Endothelial cell of umbilical vein (primary cell): ENCODE measurements around the gene PODXL2. TPM values are rescaled to one million over a fixed set of nuclear protein-coding genes. Genes with fewer than 3 reads are reported as not detected.

Source experiments
- BruUV-seq: library from RNA; stranded (reverse); fragments of 400-500 nt; replicated peaks from 2 replicates; lab custom pipeline; 2021; lab: Mats Ljungman, UMichigan
- CTCF ChIA-PET: fragments of 300-600, 350-600 bp; sonication (Branson Sonifier 250); formaldehyde crosslinking; loops from one replicate; lab custom pipeline; 2021; ENCODE audit warnings: antibody characterized with exemption, inconsistent platforms; lab: Charles Lee
- POLR2A ChIA-PET: fragments of 300-600, 350-600 bp; sonication (Branson Sonifier 250); formaldehyde crosslinking; loops from one replicate; lab custom pipeline; 2021; ENCODE audit warnings: antibody characterized with exemption, inconsistent platforms; lab: Charles Lee
- DNase-seq: peaks from one replicate; pipeline ENCODE4 v3.0.0-alpha.2; 2011; ENCODE audit warnings: low read depth, low spot score
- FAIRE-seq: peaks from 2 replicates; lab custom pipeline; 2011; peaks lifted over from hg19 to GRCh38; lab: Jason Lieb, UNC
- H2AFZ ChIP-seq: 2 replicates; pipeline ENCODE4 v1.6.0; 2012; ENCODE audit warnings: low read depth, low read length, control low read depth, inconsistent platforms
- H3K27ac ChIP-seq: 2 replicates; pipeline ENCODE4 v1.5.1; 2011; ENCODE audit warnings: low read depth, mild to moderate bottlenecking, control low read depth, low read length, moderate library complexity; ENCODE audit not compliant: insufficient read depth
- H3K27me3 ChIP-seq, 2 experiments: 2 replicates each; pipeline versions ENCODE4 v1.6.0 to v1.6.1; 2011; ENCODE audit warnings: low read length in 2 of 2, mixed read lengths in 1 of 2; ENCODE audit not compliant: control insufficient read depth in 2 of 2, insufficient read depth in 2 of 2
- H3K36me3 ChIP-seq, 2 experiments: 2 replicates in 1 of 2; 3 replicates in 1 of 2; pipeline ENCODE4 v1.5.1; 2011; ENCODE audit warnings: low read length in 2 of 2, mild to moderate bottlenecking in 1 of 2, moderate library complexity in 1 of 2; ENCODE audit not compliant: control insufficient read depth in 2 of 2, insufficient read depth in 2 of 2; ENCODE audit errors: extremely low read depth in 1 of 2
- H3K4me1 ChIP-seq: 3 replicates; pipeline ENCODE4 v1.5.1; 2011; ENCODE audit warnings: mild to moderate bottlenecking, low read length; ENCODE audit not compliant: control insufficient read depth, insufficient read depth; ENCODE audit errors: extremely low read depth
- H3K4me2 ChIP-seq: 2 replicates; pipeline ENCODE4 v1.6.1; 2011; ENCODE audit warnings: low read length, control low read depth, mixed read lengths; ENCODE audit not compliant: insufficient read depth
- H3K4me3 ChIP-seq, 3 experiments: fragments of 200-600 bp in 1 of 3; sonication (generic), shearing (Covaris generic) in 1 of 3; replicated peaks in 1 of 3; 2 replicates each; pipeline ENCODE4 v1.5.1; 2011 to 2016; ENCODE audit warnings: control low read depth in 3 of 3, low read length in 3 of 3, mild to moderate bottlenecking in 2 of 3, inconsistent platforms in 1 of 3, low read depth in 1 of 3, moderate library complexity in 1 of 3; ENCODE audit not compliant: insufficient read depth in 1 of 3
- H3K79me2 ChIP-seq: 2 replicates; pipeline ENCODE4 v1.6.0; 2012; ENCODE audit warnings: low read length, inconsistent platforms; ENCODE audit not compliant: control insufficient read depth, insufficient read depth
- H3K9ac ChIP-seq: replicated peaks from 2 replicates; pipeline ENCODE3; 2011; ENCODE audit warnings: low read length, control low read depth; ENCODE audit not compliant: insufficient read depth; ENCODE audit errors: extremely low read depth
- H3K9me1 ChIP-seq: replicated peaks from 3 replicates; pipeline ENCODE4 v1.6.0; 2011; ENCODE audit warnings: mild to moderate bottlenecking, low read length; ENCODE audit not compliant: control insufficient read depth, insufficient read depth; ENCODE audit errors: extremely low read depth
- H3K9me3 ChIP-seq: replicated peaks from 2 replicates; pipeline ENCODE4 v1.5.1; 2012; ENCODE audit warnings: low read length, inconsistent platforms; ENCODE audit not compliant: control insufficient read depth, insufficient read depth
- H4K20me1 ChIP-seq: replicated peaks from 2 replicates; pipeline ENCODE3; 2011; ENCODE audit warnings: mild to moderate bottlenecking, low read length; ENCODE audit not compliant: control insufficient read depth, insufficient read depth; ENCODE audit errors: extremely low read depth
- EZH2 ChIP-seq: IDR thresholded peaks from 2 replicates; pipeline ENCODE4 v1.6.1; 2012; ENCODE audit warnings: borderline replicate concordance, low read depth, mild to moderate bottlenecking, moderate library complexity, low read length, inconsistent platforms; ENCODE audit not compliant: severe bottlenecking
- FOS ChIP-seq: IDR thresholded peaks from 2 replicates; pipeline ENCODE4 v1.6.1; 2011; ENCODE audit warnings: mild to moderate bottlenecking, low read length, moderate library complexity, borderline replicate concordance; ENCODE audit not compliant: insufficient read depth
- GATA2 ChIP-seq: IDR thresholded peaks from 2 replicates; pipeline ENCODE4 v1.7.0; 2011; ENCODE audit warnings: low read depth, mild to moderate bottlenecking, moderate library complexity, mixed read lengths, low read length; ENCODE audit not compliant: insufficient read length, insufficient read depth
- JUN ChIP-seq: IDR thresholded peaks from 2 replicates; pipeline ENCODE4 v1.6.1; 2011; ENCODE audit warnings: borderline replicate concordance, low read depth; ENCODE audit not compliant: insufficient read length, insufficient read depth
- MYC ChIP-seq: IDR thresholded peaks from one replicate; pipeline ENCODE4 v1.6.1; 2011; ENCODE audit warnings: mild to moderate bottlenecking, low read depth, low read length
- POLR2A ChIP-seq: IDR thresholded peaks from 2 replicates; pipeline ENCODE4 v1.6.1; 2012; ENCODE audit warnings: low read depth, mild to moderate bottlenecking, control low read depth, low read length
- POLR2AphosphoS5 ChIP-seq: IDR thresholded peaks from 2 replicates; pipeline ENCODE4 v1.6.1; 2012; ENCODE audit warnings: low read depth, mild to moderate bottlenecking, control low read depth, low read length, moderate library complexity; ENCODE audit not compliant: insufficient read depth
- dilution Hi-C: fragments of 300-500 bp; cut with MboI; formaldehyde crosslinking; loops from one replicate; pipeline ENCODE4 v1.15.0; 2019; ENCODE audit warnings: low sequenced_read_pairs; ENCODE audit not compliant: extremely low pct_ligation_motif_present
- intact Hi-C: fragments of 100-400 bp; cut with micrococcal nuclease; formaldehyde crosslinking; loops from one replicate; pipeline ENCODE4 v1.10.0; 2022
- polyA plus RNA-seq, 4 experiments: library from polyadenylated mRNA; depleted of rRNA in 3 of 4; stranded (reverse) in 3 of 4; unstranded in 1 of 4; fragments of >200 nt; gene quantifications; 2 replicates each; pipeline versions ENCODE4 v1.2.1 to v1.2.3, GENCODE V29; 2011 to 2012; ENCODE audit warnings: missing spikeins in 1 of 4
- total RNA-seq: library from RNA; stranded (reverse); gene quantifications from 2 replicates; pipeline ENCODE4 v1.2.3, GENCODE V29; 2021
- TF ChIP-seq, protein P1 (sequence below), 2 donors: IDR thresholded peaks; 1 replicate in 1 of 2; 2 replicates in 1 of 2; pipeline ENCODE4 v1.5.1; 2011; ENCODE audit warnings: low read length in 2 of 2, mild to moderate bottlenecking in 2 of 2, moderate library complexity in 2 of 2, control low read depth in 1 of 2, inconsistent platforms in 1 of 2, low read depth in 1 of 2; ENCODE audit not compliant: insufficient read depth in 1 of 2; ENCODE audit errors: extremely low read depth in 1 of 2
- TF ChIP-seq, protein P2 (sequence below): IDR thresholded peaks from 2 replicates; pipeline ENCODE4 v1.6.1; 2011; ENCODE audit not compliant: insufficient read depth, insufficient read length

PODXL2 gene
- total and polyA plus RNA-seq, 2 donors (not counting 3 experiments of a cell fraction or from before 2014, with no cell fraction given): 5.5 to 6.5 TPM

DNA sequence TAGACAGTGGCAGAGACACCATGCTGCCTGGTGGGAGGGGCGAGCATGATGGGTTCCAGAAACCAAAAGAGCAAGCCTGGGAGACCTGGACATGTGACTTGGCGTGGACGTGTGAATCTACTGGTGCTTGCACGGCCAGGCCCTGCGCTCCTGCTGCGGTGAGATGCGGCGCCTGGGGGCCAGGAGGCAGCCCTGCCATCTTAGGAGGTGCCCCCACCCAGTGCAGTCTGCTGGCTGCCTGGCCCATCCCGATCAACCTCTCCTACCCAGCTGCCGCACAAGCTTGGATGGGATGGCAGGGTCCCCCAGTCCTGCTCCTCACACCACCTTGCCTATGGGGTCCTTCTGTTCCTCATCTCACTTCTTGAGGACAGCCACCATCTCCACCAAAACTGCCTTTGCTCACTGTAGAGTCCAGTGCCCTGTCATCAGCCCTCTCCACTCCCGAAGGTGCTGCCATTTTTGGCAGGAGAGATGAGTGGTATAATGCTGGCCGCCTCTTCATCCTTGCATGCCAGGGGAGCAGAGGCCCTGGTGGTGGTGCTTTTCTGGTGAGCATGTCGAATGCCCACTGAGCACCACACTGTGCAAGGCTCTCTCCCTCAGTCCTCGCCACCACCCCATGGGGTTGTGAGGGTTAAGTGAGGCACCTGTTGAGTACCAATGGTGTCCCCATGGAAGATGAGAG is 40.7 kb downstream of the PODXL2 start:
- Histone ChIP-seq H3K27ac (no peak overlapping the region), H4K20me1 (no peaks in the 10 kb centered on the region), H3K4me2 (no peak overlapping the region), H3K9ac (no peak overlapping the region), H3K9me1 (no peaks in the 10 kb centered on the region), H3K9me3 (no peaks in the 10 kb centered on the region), H3K27me3 (no peaks in the 10 kb centered on the region), H3K36me3 (no peaks in the 10 kb centered on the region), H3K79me2 (no peaks in the 10 kb centered on the region), H3K4me3 (no peak overlapping the region), H2AFZ (no peak overlapping the region), H3K4me1 (peaks cover 5% of the 10 kb centered on the region)
- POLR2A ChIA-PET: no interaction called here
- no peak for FAIRE-seq
- no TSS peak for BruUV-seq
- intact Hi-C loops (no loop called here), dilution Hi-C loops (no loop called here)
- DNase-seq: no peak
- CTCF ChIA-PET: no interaction called here
- TF ChIP-seq GATA2 (no peak), POLR2AphosphoS5 (no peak), JUN (no peak), POLR2A (no peak), FOS (no peak), MYC (no peak), EZH2 (no peak)
- TF ChIP-seq, protein P1, sequence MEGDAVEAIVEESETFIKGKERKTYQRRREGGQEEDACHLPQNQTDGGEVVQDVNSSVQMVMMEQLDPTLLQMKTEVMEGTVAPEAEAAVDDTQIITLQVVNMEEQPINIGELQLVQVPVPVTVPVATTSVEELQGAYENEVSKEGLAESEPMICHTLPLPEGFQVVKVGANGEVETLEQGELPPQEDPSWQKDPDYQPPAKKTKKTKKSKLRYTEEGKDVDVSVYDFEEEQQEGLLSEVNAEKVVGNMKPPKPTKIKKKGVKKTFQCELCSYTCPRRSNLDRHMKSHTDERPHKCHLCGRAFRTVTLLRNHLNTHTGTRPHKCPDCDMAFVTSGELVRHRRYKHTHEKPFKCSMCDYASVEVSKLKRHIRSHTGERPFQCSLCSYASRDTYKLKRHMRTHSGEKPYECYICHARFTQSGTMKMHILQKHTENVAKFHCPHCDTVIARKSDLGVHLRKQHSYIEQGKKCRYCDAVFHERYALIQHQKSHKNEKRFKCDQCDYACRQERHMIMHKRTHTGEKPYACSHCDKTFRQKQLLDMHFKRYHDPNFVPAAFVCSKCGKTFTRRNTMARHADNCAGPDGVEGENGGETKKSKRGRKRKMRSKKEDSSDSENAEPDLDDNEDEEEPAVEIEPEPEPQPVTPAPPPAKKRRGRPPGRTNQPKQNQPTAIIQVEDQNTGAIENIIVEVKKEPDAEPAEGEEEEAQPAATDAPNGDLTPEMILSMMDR (IDR thresholded peaks at IDR 0.05; ENCODE audit: extremely low read depth in 1 of 2, insufficient read depth in 1 of 2, low read depth in 1 of 2, low read length in 2 of 2): no peak
- TF ChIP-seq, protein P2, sequence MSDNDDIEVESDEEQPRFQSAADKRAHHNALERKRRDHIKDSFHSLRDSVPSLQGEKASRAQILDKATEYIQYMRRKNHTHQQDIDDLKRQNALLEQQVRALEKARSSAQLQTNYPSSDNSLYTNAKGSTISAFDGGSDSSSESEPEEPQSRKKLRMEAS: no peak
